HS-27A (cell line): ENCODE measurements around the gene TBX18.

Experiments
- DNase-seq: peaks from one replicate; pipeline ENCODE4 v3.0.0-alpha.2; 2012; ENCODE audit warnings: low read depth, missing footprints

The TBX18 gene

DNA sequence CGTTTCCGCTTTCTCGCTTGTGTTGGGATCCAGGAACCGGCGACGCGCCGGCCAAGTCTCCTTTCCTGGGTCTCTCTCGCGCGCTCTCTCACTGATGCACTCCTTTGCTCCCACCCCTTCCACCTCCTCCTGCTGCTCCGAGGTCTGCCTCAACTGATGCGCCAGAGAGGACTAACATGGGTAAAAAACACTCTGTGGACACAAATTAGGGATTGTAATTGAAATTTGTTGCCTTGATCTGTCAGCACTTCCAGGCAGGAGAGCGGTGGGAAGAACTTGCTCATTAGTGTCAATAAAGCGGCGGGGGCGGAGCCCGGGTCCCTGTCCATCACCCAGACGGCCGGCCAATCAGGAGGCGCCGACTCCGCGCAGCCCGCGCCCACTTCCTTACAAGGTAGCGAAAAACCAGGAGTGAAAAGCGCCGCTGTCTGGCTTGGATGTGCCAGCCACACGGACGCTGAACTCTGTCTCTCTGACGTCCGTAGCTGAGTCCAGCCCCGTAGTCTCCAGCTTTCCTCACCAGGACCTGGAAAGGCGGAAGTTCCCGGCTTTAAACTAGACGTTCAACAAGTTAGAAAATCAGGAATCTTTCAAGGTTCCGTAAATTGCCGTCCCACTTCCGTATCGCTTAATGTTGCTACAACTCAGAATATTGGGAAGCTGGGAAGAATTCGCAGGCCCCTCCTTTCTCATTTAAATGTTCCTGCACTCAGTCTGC, at the start of gene TBX18:
TSS of gene TBX18 (minus strand) at position 267 of the 718 bp plus-strand sequence. CDS start 417 bp downstream, outside the sequence.
- DNase-seq: peak; percentile 45

DNA sequence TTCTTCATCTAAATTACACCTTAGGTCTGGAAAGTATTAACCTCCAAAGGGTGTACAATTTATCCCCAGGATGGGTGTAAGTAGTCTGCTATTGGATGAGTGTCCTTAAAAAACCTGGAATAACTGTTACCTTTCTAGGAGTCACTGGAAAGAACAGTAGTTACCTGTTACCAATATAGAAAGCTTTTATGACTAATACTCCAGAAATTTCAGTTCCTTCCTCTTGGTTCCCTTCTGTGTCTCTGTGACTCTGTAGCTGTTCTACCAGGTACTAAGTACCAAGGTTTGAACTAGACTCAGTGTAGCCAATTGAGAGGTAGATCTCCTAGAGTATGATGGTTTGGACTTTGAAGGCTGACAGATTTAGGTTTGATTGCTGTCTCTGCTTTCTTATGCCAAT, 47.0 kb upstream of the TBX18 start:
- no peak for DNase-seq

DNA sequence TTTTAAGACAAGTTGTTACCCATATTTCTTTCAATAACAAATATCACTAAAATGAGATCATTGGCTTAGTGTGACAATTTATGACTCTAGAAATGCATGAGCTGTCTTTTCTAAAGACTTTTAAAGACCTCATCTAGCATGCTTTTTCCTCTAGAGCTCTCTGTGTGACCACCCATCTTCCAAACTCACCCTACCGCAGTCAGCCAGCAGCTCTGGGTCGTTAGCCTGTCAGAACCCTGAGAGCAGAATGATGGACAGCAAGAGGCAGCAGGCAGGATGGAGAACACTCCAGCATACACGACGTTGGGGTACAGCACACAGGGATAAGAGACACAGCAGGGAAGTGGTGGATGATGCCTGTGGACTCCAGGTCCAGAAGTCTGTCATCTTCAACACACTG, 45.1 kb upstream of the TBX18 start:
- no peak for DNase-seq

DNA sequence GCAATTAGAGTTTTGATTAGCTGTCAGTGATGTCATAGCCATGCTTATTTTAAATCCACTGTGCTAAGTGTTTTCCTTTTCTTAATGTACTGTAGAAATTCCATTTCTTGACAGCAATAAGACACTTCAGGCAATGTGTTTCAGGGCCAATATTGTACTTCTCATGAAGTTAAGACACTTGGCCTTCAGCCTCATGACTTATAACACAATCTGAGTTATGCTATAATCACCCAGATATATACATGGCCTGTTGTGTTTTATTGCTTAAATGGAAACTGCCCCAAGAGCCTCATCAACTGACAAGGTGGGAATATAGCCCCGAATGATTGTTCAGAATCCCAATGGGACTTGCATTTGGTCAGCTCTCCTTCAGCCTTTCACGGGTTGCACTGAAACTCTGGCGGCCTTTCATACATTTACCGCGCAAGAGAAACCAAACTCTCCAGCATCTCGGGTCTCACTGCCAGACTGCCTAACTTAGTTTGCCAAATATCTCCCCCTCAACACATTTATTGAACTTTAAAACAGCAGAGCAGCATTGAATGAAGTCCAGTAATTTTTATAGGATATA, 44.2 kb upstream of the TBX18 start:
- no peak for DNase-seq

DNA sequence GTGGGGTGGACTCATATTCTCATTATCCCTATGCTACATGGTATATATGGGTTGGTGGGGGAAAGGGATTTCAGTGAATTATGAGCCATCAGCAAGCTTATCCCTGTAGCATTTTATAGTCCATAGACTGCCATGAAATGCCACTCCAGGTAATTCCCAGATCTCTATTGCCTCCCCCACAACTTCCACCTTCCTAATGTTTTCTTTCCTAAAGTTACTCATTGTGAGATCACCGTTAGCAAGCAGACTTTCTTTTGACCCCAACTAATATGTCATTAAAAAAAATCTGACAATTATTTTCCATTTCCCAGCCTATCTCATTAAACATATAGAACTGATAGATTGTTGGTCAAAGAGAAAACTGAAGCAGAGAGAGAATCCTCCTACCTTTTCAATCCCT, 40.7 kb upstream of the TBX18 start:
- DNase-seq: no peak

GRCh38 chr6:84804720-84805119, 40.3 kb upstream of the TBX18 start:
- DNase-seq: no peak

- no peak for DNase-seq
Observed at GRCh38 chr6:84801250-84801649, 36.9 kb upstream of the TBX18 start.

DNA sequence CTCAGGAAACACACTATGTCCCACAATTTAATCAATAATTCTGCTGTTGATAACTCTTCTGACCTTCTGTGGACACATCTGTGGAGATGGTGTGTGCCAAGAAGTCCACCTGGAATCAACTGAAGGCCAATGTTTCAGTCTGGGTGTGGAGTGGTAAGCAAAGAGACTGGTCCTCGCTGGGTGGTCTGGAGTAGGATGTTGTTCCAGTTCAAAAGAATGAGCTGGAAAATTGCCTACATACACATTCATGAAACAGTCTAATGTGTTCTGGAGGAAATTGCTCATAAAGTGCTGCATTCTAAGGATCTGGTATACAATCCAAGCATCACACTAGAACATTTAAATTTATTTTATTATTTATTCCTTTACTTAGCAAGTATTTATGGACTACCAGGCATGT, 33.9 kb upstream of the TBX18 start:
- DNase-seq: no peak

- no peak for DNase-seq
Observed at GRCh38 chr6:84796343-84796742, 31.9 kb upstream of the TBX18 start.

- DNase-seq: no peak
Observed at GRCh38 chr6:84791927-84792326, 27.5 kb upstream of the TBX18 start.

- no peak for DNase-seq
Observed at GRCh38 chr6:84791233-84791632, 26.8 kb upstream of the TBX18 start.

DNA sequence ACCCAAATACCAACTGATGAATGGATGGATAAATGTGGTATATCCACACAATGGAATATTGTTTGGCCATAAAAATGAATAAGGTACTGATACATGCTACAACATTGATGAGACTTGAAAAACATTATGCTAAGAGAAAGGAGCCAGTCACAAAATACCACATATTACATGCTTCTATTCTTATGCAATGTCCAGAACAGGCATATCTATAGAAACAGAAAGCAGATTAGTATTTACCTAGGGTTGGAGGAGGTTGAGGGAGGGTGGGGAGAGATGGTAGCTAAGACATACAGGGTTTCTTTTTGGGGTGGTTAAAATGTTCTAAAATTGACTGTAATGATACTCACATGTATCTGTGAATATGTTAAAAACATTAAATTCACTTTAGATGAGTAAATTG, 24.8 kb upstream of the TBX18 start:
- no peak for DNase-seq

DNA sequence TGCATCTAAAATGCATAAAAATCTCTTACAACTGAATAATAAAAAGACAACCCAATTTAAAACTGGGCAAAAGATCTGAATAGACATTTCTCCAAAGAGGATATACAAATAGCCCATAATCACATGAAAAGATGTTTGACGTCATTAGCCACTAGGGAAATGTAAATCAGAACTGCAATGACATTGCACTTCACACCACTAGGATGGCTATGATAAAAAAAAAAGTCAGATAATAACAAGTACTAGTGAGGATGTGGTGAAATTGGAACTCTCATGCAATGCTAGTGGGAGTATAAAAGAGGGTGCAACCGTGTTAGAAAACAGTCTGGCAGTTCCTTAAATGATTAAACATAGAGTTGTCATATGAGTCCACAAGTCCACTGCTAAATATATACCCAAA, 24.3 kb upstream of the TBX18 start:
- DNase-seq: no peak

DNA sequence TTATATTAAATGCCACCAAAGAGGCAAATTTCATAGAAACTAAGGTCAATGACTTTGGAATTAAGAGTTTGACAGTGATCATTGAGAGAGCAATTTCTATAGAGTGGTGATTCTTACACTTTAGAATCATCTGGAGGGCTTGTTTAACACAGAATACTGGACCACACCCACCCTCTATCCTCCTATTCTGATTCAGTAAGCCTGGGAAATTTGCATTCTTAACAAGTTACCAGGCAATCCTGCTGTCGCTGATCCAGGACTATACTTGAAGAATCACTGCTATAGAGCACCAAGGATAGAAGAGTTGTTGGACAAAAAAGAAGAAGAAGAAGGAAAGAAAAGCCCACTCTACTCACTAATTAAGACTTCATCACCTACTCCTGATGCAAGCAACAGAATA, 21.3 kb upstream of the TBX18 start:
- no peak for DNase-seq

DNA sequence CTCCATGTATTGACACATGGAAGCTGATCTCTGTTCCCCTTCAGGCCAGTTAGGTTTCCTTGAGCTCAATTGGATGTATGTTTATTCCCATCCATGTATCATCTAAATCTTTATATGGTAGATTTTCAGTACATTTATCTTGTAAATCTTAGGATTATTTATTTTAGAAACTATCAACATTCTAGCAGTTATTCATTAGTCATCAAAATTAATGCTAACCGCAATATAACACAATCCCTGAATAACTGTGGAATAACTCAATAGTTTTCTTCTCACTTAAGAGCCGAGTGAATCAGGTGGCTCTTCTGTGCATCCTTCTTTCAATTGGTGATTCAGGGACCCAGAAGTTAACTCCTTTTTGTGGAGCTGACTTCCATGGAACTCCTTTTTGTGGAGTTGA, 15.5 kb upstream of the TBX18 start:
- no peak for DNase-seq

GRCh38 chr6:84779380-84779779, 15.0 kb upstream of the TBX18 start:
- no peak for DNase-seq

- DNase-seq: peak; percentile 0
Observed at GRCh38 chr6:84777888-84778287, 13.5 kb upstream of the TBX18 start.

DNA sequence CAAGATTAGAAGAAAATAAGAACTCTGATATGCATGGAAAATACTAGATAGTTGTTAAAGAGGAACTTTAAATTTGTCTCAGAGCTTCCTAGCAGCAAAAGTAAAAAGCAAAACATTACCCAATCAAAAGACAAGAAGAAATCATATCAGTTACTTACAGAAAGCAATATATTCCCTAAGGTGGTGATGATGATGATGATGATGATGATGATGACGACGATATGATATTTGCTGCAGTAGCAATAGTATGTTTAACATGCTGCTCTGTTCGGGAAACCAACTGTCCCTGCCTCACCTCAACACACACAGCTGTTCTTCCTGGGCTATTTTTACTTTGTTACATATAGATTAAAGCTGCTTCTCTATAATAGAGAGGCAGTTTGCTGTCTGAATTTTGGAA, 12.0 kb upstream of the TBX18 start:
- DNase-seq: no peak

- DNase-seq: no peak
Observed at GRCh38 chr6:84775751-84776150, 11.4 kb upstream of the TBX18 start.

GRCh38 chr6:84774985-84775284, 10.5 kb upstream of the TBX18 start:
- DNase-seq: no peak

DNA sequence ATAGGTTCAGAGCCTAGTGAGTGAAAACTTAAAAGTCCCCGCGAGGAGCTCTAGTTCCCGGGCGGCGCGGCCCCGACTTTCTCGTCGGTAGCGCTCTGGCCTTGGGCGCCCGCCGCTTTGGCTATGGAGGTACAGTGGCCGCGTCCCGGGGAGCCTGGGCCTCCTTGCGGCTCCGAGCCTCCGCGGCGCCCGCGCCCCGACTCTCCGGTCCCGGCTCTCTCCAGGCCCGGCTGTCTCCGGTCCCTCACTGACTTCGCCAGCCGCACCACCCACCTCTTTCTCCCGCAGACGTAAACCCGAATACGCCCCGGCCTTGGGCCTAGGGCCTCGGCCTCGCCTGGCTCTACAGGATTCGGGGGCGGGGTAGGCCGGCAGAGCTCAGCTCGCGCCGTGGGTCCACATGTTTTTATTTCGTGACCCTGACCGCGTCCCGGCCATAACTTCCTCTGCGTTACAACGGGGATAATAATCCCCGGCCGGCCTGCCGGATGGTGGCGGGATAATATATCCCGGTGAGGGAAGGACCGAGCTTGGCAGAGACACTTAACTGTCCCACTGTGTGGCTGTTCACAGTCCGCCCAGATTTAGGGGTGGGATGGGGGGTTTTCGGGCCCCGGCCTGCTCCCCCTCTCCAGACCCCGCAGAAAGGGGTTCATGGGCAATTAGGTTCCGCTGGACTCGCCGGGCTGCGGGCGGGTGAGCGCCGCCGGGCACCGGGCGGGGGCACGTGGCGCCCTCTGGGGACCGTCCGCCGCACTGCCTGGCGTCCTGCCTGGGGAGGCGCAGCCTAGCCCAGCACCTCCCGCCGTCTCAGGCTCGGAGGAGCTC, 10.0 kb upstream of the TBX18 start:
- peak; percentile 3 for DNase-seq

DNA sequence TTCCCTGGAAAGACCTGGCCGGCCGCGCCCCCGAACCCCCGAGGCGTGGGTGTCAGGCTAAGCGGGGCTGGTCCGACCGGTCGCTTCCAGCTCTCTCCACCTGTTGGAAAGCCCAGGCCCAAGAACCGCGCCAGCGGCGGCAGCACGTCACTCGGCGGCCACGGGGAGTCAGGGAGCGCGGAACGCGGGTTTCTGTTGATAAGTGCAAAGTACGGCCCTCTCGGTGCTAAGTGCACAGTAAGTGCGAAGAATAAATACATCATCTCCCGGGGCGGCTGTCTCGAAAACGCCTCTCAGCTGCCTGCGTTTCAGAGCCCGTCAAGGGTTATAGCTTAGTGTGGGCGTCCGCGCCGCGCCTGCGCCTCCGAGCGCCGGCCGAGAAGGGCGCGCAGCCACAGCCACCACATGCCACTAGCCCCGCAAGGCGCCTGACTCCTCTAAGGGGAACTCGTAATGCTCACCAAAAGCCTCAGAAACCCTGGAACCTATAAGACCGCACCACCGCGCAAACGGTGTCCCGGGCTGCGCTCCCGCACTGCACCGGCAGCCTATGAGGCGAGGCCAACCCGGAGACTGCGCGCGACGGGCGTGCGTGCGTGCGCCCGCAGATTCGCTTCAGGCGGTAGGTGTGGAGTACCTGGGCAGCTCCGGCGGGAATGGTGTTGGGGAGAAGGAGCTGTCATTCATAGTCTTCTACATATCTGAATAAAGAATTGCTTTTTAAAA, 9.2 kb upstream of the TBX18 start:
- no peak for DNase-seq

- no peak for DNase-seq
Observed at GRCh38 chr6:84773133-84773430, 8.7 kb upstream of the TBX18 start.
